ENCODE data around the gene CARD18.

GRCh38 chr11:105148241-105148640 is 8.7 kb upstream of the CARD18 start:
- TF ChIP-seq CTCF (IDR thresholded peaks at IDR 0.05) = no peak
- TF ChIP-seq POLR2A (IDR thresholded peaks at IDR 0.05) = no peak
